Ramos (cell line): ENCODE measurements around the gene SYT11.
"Not testable (repeated sequence)": the region's sequence is repeated elsewhere in the genome, so short reads cannot be mapped to it uniquely, and the experiment has no call there.

ENCODE experiments used
- in situ Hi-C: fragments of 300-500 bp; cut with MboI; formaldehyde crosslinking; loops from one replicate; pipeline ENCODE4 v1.14.3; 2022; ENCODE audit warnings: low sequenced_read_pairs; ENCODE audit not compliant: unreplicated experiment

Gene SYT11

GRCh38 chr1:155895617-155896016 lies 36.2 kb downstream of the SYT11 start:
- in situ Hi-C loops: not testable (repeated sequence)

GRCh38 chr1:155896476-155896875 lies 37.1 kb downstream of the SYT11 start:
- in situ Hi-C loops: not testable (repeated sequence)

DNA sequence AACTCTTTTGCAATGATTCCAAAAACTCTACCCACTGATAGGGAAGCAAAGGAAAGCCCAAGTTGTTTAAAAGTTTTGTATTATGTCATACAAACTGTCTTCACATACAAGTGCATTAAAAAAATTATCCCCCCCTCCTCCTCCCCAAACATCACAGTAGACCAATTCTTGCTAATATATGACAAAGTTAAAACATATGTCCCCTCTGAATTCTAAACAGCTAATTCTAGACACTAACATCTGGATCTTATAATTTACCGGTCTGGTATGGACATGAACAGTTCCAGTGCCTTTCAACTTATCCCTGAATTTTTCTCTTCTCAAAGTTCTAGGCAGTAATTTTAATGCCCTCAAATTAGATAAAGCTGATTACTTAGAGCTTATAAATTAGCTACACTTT lies 38.4 kb downstream of the SYT11 start:
- in situ Hi-C loops: no loop called here

DNA sequence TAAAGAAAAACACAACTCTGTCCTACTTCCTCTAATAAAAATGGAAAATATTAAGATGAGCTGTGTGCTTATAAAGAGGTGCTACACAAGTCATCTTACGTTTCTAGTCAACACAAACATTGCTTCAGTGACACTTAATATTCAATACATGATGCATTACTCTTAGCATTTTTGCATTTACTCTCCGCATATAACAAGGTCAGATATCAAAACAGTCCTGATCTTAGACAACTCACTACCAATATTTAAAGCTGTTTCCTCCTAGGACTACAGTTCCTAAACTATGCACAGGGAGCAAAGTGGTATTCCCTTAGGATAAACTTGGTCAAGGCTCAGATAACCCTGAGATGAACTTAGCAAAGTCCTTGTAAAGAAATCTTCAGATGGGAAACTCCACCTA lies 39.5 kb downstream of the SYT11 start:
- in situ Hi-C loops: no loop called here

DNA sequence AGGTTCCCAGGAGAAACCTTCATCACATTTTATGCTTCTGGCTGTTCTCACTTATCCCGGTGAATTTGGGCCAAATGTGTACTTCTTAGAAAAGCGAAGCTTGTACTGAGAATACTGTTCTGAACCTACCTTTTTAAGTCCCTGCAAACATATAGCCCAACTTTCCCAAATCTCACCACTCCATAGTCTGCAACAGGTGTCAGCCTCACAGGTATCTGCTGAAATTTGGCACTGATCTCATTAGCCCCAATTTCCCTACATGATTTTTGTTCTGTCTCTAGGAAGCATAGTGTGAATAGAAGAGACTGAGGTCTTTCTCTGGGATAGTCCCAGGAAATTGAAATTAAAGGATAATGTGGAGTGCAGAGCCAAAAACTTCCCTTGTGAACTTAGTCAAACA lies 40.3 kb downstream of the SYT11 start:
- in situ Hi-C loops: no loop called here

- in situ Hi-C loops: no loop called here
Measured at GRCh38 chr1:155900161-155900560, 40.8 kb downstream of the SYT11 start.

- in situ Hi-C loops: no loop called here
Measured at GRCh38 chr1:155904261-155904660, 44.9 kb downstream of the SYT11 start.

DNA sequence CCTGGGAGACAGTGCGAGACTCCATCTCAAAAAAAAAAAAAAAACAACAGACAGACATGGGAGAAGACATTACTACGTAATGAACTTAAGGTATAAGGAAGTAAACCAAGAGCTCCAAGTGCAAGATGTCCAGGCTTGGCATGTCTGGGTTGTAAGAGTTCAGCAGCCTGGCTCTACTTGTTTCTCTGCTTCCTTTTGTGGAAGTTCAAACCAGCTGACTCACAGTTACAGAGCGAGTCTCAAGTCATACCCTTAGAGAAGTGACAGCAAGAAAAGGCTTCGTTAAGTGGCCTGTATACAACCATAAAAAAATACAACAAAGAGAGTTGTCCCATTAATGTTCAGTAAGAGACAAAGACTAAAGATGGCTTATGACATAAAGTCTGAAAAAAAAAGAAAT lies 50.5 kb downstream of the SYT11 start:
- in situ Hi-C loops: no loop called here

- in situ Hi-C loops: no loop called here
Measured at GRCh38 chr1:155910621-155911121, 51.3 kb downstream of the SYT11 start.

GRCh38 chr1:155911156-155912055 lies 52.0 kb downstream of the SYT11 start, which contains the start of gene RIT1:
Gene RIT1, minus strand, starts transcription at chr1:155911349. Its CDS starts 588 bp downstream, at chr1:155910761.
- in situ Hi-C loops: no loop called here

DNA sequence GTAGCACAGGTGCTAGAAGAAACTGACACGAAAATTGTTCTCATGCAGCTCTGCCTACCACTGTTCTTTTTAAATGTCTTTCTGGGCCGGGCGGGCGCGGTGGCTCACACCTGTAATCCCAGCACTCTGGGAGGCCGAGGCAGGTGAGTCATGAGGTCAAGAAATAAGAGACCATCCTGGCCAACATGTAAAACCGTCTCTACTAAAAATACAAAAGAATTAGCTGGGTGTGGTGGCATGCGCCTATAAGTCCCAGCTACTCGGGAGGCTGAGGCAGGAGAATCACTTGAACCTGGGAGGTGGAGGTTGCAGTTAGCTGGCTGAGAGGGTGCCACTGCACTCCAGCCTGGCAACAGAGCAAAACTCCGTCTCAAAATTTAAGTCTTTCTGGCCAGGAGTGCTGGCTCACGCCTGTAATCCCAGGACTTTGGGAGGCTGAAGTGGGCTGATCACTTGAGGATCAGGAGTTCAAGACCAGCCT lies 52.7 kb downstream of the SYT11 start:
- in situ Hi-C loops: no loop called here

GRCh38 chr1:155913969-155914757 lies 54.8 kb downstream of the SYT11 start:
- in situ Hi-C loops: no loop called here

DNA sequence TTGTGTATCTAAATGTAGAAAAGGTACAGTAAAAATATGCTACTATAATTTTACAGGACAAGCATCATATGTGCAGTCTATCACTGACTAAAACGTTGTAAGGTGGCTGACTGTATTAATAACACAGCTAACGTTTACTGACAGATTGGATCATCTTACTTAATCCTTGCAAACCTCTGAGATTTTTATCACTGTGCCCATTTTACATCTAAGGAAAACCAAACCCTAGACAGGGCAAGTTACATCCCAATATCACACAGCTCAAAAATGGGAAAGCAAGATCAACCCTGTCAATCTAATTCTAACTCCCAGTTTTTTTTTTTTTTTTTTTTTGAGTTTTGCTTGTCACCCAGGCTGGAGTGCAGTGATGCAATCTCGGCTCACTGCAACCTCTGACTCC lies 59.3 kb downstream of the SYT11 start:
- in situ Hi-C loops: no loop called here

DNA sequence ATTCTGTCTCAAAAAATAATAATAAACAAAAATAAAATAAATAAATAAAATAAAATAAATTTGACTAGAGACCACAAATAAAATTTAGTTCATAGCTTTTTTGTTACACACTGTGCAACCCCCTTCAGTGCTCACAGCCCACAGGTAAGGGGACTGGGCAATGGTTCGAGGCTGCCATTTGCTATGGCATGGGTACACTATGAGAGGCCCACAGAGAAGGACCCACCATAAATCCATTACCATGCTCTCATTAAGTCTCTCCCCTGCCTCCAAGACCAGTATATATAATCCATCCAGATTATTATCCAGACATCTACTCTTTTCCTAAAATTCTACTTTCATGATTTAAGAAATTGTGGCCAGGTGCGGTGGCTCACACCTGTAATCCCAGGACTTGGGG lies 60.4 kb downstream of the SYT11 start:
- in situ Hi-C loops: no loop called here

GRCh38 chr1:155920717-155921116 lies 61.4 kb downstream of the SYT11 start:
- in situ Hi-C loops: no loop called here

GRCh38 chr1:155925506-155925905 lies 66.1 kb downstream of the SYT11 start:
- in situ Hi-C loops: no loop called here

DNA sequence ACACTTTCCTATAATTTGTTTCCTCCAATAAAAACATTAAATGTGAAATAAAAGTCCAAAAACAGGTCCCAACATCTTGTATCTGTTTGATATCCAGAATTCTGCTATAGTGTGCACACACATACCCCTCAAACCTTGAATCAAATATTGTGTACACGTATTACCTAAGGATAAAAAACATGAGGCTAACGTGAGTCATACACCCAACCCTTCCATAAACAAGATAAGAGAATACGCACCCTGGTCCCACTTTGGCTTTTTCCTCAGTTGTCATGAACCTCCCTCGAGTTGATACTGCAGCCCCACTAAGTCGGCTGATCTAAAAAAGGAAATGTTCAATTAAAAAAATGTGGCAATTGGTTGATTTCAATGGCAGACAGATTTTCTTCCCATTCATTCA lies 69.7 kb downstream of the SYT11 start:
- in situ Hi-C loops: no loop called here

- in situ Hi-C loops: loop anchor here (10.0 kb wide), 1 partner anchor 134 kb away; the partner anchor contains the start of gene RAB25
Measured at GRCh38 chr1:155930725-155931124, 71.4 kb downstream of the SYT11 start.

GRCh38 chr1:155931332-155932038 lies 72.1 kb downstream of the SYT11 start:
- in situ Hi-C loops: loop anchor here (10.0 kb wide), 1 partner anchor 133 kb away; the partner anchor contains the start of gene RAB25

DNA sequence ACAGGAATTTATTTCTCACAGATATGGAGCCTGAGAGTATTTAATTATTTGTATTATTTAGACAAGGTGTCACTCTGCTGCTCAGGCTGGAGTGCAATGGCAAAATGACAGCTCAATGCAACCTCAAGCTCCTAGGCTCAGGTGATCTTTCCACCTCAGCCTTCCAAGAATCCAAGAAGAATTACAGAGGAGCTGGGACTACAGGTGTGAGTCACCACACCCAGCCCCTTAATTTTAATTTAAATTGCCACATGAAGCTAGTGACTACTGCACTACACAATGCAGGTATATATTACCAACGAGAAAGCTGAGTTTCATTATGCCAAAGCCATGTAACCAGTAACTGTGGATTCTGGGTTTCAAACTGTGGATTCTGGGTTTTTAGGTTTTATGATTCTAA lies 72.7 kb downstream of the SYT11 start:
- in situ Hi-C loops: loop anchor here (10.0 kb wide), 1 partner anchor 133 kb away; the partner anchor contains the start of gene RAB25
